Mesodermal cell (in vitro differentiated cells): ENCODE measurements around the gene PRDX6. TPM values are rescaled to one million over a fixed set of nuclear protein-coding genes. Genes with fewer than 3 reads are reported as not detected.

Experiments used
- H3K27ac ChIP-seq: 2 replicates; pipeline ENCODE4 v1.7.0; 2013; ENCODE audit warnings: mild to moderate bottlenecking, low read depth, low read length, moderate library complexity; ENCODE audit not compliant: severe bottlenecking
- H3K36me3 ChIP-seq: 2 replicates; pipeline ENCODE4 v1.7.1; 2013; ENCODE audit warnings: mild to moderate bottlenecking, low read length, moderate library complexity; ENCODE audit not compliant: control insufficient read depth, insufficient read depth
- H3K4me1 ChIP-seq: one replicate; pipeline ENCODE4 v1.7.1; 2013; ENCODE audit warnings: mild to moderate bottlenecking, low read length; ENCODE audit not compliant: insufficient read depth, control insufficient read depth, poor library complexity, severe bottlenecking
- H3K4me3 ChIP-seq: 2 replicates; pipeline ENCODE4 v1.7.0; 2013; ENCODE audit warnings: low read length, control low read depth, mild to moderate bottlenecking; ENCODE audit not compliant: insufficient read depth, poor library complexity, severe bottlenecking; ENCODE audit errors: extremely low read depth
- H3K9me3 ChIP-seq: 2 replicates; pipeline ENCODE4 v1.7.1; 2013; ENCODE audit warnings: mild to moderate bottlenecking, low read length, moderate library complexity; ENCODE audit not compliant: control insufficient read depth
- WGBS, 2 experiments: methylation state at CpG; one replicate each; pipeline ENCODE4 v1.1.5; 2013; ENCODE audit warnings: missing lambda C conversion rate in 2 of 2; ENCODE audit not compliant: insufficient coverage in 2 of 2; 5-methylcytosine and 5-hydroxymethylcytosine counted together
- polyA plus RNA-seq, 2 experiments: library from polyadenylated mRNA; stranded (reverse); fragments of 50-300 nt; gene quantifications; one replicate each; pipeline ENCODE4 v1.2.3, GENCODE V29; 2013

Gene PRDX6, protein sequence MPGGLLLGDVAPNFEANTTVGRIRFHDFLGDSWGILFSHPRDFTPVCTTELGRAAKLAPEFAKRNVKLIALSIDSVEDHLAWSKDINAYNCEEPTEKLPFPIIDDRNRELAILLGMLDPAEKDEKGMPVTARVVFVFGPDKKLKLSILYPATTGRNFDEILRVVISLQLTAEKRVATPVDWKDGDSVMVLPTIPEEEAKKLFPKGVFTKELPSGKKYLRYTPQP
- 802 TPM for polyA plus RNA-seq (2013, experiment 1 of 2)
- polyA plus RNA-seq (2013, experiment 2 of 2), result 748 TPM

DNA sequence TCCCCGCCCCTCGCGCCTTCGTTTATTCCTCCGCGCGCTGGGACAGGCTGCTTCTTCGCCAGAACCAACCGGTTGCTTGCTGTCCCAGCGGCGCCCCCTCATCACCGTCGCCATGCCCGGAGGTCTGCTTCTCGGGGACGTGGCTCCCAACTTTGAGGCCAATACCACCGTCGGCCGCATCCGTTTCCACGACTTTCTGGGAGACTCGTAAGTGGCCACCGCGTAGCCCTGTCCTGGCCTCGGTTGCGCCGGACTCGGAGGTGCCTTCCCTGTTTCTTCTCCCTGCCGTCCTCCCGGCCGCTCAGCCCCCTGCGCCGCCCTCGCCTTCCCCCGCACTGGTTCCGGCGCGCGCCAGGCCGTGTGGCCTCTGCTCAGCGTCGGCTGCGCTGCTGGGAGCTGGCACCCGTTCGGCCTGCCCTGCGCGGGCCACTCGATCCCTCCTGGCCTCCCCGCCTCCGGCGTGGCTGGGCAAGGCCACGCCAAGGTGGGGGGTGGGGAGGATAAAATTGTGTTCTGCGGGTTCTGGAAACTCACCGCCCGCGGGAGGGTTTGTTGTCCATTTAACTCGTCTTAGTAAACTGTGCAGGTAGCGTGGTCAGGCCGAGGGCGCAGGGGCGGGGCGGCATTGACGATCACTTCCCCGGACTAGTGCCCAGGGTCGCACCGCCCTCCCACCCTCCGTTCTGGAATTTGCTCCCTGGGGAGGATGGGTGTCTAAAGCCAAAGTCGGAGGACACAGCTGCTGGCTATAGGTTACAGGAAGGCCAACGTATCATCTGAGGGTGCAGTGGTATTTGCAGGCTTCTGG is at the start of gene PRDX6:
PRDX6 (plus strand) TSS at position 50 of the 808 bp plus-strand sequence; CDS start at position 113, 63 bp downstream.
- H3K36me3 ChIP-seq, result peaks cover 38% of the 10 kb centered on the region
- H3K4me1 ChIP-seq, result peaks cover 25% of the 10 kb centered on the region
- H3K4me3 ChIP-seq, result peak within 1 kb of the TSS; percentile 85
- peak within 1 kb of the TSS; percentile 93 for H3K27ac ChIP-seq
- WGBS, 2 experiments, result 0% methylated on average over 33 to 55 of the region's 69 CpGs
- H3K9me3 ChIP-seq, result peaks cover 2% of the 10 kb centered on the region

GRCh38 chr1:173429471-173430402 is 47.4 kb upstream of the PRDX6 start:
- H3K27ac ChIP-seq, result peak overlapping the region; percentile 89
- 30 to 52% methylated on average over 6 to 14 of the region's 15 CpGs for WGBS, 2 experiments
- H3K4me3 ChIP-seq, result no peak overlapping the region

GRCh38 chr1:173430677-173431303 is 46.3 kb upstream of the PRDX6 start:
- Histone ChIP-seq H3K27ac (peak overlapping the region; percentile 89), H3K4me3 (no peak overlapping the region), H3K36me3 (peaks cover 6% of the 10 kb centered on the region), H3K9me3 (no peaks in the 10 kb centered on the region), H3K4me1 (peaks cover 29% of the 10 kb centered on the region)
- WGBS, 2 experiments, result no CpG with 5 or more reads among the region's 2 CpGs

More at GRCh38 chr1:173429471-173430402, 47.4 kb upstream of the PRDX6 start:
- peaks cover 6% of the 10 kb centered on the region for H3K36me3 ChIP-seq
- H3K4me1 ChIP-seq, result peaks cover 30% of the 10 kb centered on the region
- no peaks in the 10 kb centered on the region for H3K9me3 ChIP-seq

DNA sequence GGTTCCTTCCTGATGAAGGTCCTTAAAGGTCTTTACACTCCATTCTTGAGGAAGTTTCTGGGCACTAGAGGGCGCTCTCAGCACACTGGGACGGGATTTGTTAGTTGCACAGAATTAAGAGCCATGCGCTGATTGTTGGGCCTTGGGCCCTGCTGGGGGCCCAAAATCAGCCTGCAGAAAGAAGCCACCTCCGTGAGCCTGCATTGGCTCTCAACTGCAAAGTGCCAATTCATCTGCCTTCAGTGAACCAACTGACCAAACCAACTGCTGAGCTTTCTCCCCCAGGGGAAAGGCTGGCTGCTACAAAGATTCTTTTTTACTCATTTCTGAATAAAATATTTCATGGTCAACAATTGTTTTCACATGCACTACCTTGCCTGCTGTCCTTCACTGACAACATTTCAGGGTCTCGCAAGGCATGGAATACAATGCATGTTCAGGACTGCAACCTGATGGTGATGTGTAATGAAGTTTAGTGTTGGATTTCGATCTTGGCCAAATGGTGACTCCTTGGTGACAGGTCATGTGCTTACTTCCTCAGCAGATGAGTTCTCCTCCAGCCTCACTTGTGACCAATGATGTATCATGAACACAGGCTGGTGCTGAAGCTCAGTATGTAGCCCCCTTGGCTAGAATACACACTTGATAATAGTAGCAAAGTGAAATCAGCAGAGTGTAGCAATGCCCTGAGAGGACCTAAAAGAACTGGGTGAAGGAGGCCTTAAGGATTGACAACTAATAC is 45.7 kb upstream of the PRDX6 start:
- peaks cover 6% of the 10 kb centered on the region for H3K36me3 ChIP-seq
- H3K4me1 ChIP-seq, result peaks cover 22% of the 10 kb centered on the region
- H3K9me3 ChIP-seq, result no peaks in the 10 kb centered on the region
- 10 to 32% methylated on average over 2 to 6 of the region's 6 CpGs for WGBS, 2 experiments
- H3K4me3 ChIP-seq, result no peak overlapping the region
- peak overlapping the region; percentile 18 for H3K27ac ChIP-seq

DNA sequence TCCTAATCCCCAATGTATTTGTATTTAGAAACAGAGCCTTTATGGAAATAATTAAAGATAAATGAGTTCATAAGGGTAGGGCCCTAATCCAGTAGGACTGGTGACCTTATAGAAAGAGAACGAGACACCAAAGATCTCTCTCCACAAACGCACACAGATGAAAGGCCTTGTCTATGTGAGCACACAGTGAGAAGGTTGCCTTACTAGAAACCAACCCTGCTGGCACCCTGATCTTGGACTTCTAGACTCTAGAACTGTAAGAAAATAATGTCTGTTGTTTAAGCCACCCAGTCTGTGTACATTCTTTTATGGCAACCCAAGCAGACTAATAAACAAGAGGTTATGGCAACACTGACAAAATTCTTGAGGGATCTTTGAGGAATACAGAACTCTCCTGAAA is 44.8 kb upstream of the PRDX6 start:
- H3K27ac ChIP-seq, result no peak overlapping the region
- H3K4me1 ChIP-seq, result peaks cover 21% of the 10 kb centered on the region
- H3K36me3 ChIP-seq, result peaks cover 11% of the 10 kb centered on the region
- no peaks in the 10 kb centered on the region for H3K9me3 ChIP-seq
- no peak overlapping the region for H3K4me3 ChIP-seq
- WGBS, 2 experiments, result 85% methylated on average over 2 of the region's 2 CpGs; no CpG with 5 or more reads in 1 of the 2 experiments

DNA sequence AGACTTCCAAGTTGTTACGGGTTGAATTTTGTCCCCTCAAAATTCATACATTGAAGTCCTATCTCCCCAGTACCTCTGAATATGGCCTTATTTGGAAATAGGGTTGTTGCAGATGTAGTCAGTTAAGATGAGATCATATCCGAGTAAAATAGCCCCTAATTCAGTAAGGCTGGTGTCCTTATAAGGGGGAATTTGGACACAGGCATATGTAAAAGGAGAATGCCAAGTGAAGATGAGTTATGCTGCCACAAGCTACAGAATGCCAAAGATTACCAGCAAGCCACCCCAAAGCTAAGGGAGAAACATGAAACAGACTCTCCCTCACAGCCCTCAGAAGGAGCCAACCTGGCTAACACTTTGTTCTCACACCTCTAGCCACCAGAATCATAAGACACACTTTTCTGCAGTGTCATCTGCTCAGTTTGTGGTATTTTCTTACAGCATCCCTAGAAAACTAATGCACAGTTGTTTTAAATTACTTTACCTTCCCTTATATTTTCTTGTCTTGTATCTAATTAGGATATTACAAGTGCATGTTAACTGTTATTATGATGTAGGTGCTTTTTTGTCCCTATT is 43.3 kb upstream of the PRDX6 start:
- 100% methylated on average over 1 of the region's 2 CpGs; no CpG with 5 or more reads in 1 of the 2 experiments for WGBS, 2 experiments
- H3K4me3 ChIP-seq, result no peak overlapping the region
- peaks cover 20% of the 10 kb centered on the region for H3K4me1 ChIP-seq
- H3K9me3 ChIP-seq, result no peaks in the 10 kb centered on the region
- peaks cover 11% of the 10 kb centered on the region for H3K36me3 ChIP-seq
- no peak overlapping the region for H3K27ac ChIP-seq

- Histone ChIP-seq H3K4me3 (no peak overlapping the region), H3K36me3 (peaks cover 12% of the 10 kb centered on the region), H3K4me1 (no peaks in the 10 kb centered on the region), H3K27ac (no peak overlapping the region), H3K9me3 (no peaks in the 10 kb centered on the region)
- 95 to 100% methylated on average over 2 to 3 of the region's 5 CpGs for WGBS, 2 experiments
These were observed 40.2 kb upstream of the PRDX6 start for GRCh38 chr1:173436841-173437428.

- WGBS, 2 experiments, result 29% methylated on average over 1 of the region's 2 CpGs; no CpG with 5 or more reads in 1 of the 2 experiments
- no peaks in the 10 kb centered on the region for H3K9me3 ChIP-seq
These were observed 38.5 kb upstream of the PRDX6 start for GRCh38 chr1:173438675-173439074.

DNA sequence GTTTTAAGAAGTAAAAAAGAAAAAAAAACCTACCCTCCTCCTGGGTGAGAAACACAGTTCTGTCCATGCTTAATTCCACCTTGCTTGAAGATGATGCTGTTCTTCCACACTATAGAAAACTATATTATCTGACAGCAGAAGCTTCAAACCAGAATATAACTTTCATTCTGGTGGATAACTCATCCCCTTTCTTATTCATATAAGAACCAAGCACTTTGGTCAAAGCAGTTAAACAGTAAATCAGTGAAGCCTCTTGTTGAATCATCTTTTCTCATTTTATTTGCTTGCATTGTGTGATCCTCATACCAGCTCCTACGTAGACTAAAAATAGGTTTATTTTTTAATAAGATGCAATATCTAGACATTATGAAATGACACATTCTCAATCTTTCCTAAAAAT is 36.7 kb upstream of the PRDX6 start:
- Histone ChIP-seq H3K4me3 (no peak overlapping the region), H3K36me3 (peaks cover 14% of the 10 kb centered on the region), H3K27ac (no peak overlapping the region), H3K9me3 (no peaks in the 10 kb centered on the region), H3K4me1 (no peaks in the 10 kb centered on the region)
- no CpG with 5 or more reads among the region's 1 CpG for WGBS, 2 experiments

More at GRCh38 chr1:173438675-173439074, 38.5 kb upstream of the PRDX6 start:
- H3K4me1 ChIP-seq, result no peaks in the 10 kb centered on the region
- H3K27ac ChIP-seq, result no peak overlapping the region
- H3K36me3 ChIP-seq, result peaks cover 14% of the 10 kb centered on the region
- H3K4me3 ChIP-seq, result no peak overlapping the region
